Measurements from ENCODE around the gene TTC9. TPM values are rescaled to one million over a fixed set of nuclear protein-coding genes. Genes with fewer than 3 reads are reported as not detected.
"Not testable (repeated sequence)": the region's sequence is repeated elsewhere in the genome, so short reads cannot be mapped to it uniquely, and the experiment has no call there.

The TTC9 gene
- total RNA-seq, 2 experiments from 2014 or later, result 5.5 to 5.7 TPM

DNA sequence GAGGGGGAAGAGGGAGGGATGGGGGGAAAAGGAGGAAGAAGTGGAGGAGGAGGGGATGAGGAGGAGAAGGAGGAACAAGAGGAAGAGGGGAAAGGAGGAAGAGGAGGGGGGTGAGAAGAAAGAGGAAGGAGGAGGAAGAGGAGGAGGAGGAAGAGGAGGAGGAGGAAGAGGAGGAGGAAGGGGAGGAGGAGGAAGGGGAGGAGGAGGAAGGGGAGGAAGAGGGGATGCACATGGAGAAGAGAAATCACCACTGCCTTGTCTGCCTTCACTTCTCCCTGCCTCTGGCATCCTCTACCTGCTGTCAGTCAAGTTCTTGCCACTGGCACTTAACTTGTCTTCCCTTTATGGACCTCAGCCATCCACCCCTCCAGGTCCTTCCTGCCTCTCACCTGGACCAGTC, 59.9 kb downstream of the TTC9 start:
- H3K27ac Mint-ChIP-seq, result no peak overlapping the region
- no peak for DNase-seq

GRCh38 chr14:70702161-70702560, 60.4 kb downstream of the TTC9 start:
- H3K9me3 Mint-ChIP-seq, result no peaks in the 10 kb centered on the region
- H3K4me1 Mint-ChIP-seq (ENCODE audit: low read depth), result peaks cover 4% of the 10 kb centered on the region
- H3K36me3 Mint-ChIP-seq (ENCODE audit: low read depth), result no peaks in the 10 kb centered on the region
- no peak overlapping the region for H3K4me3 Mint-ChIP-seq
- intact Hi-C loops (cut with micrococcal nuclease), result no loop called here
- no peaks in the 10 kb centered on the region for H3K27me3 Mint-ChIP-seq
- ATAC-seq (no peak), DNase-seq (no peak)
- no peak for TF ChIP-seq CTCF (IDR thresholded peaks at IDR 0.05)
- ChIA-PET POLR2A (no interaction called here), CTCF (interaction anchor here (0.9 to 1.2 kb wide), 3 partner anchors 9 to 79 kb away, joined by 3 to 4 read pairs (median 3); no protein-coding TSS in a partner anchor)
- no peak overlapping the region for H3K27ac Mint-ChIP-seq

More for the DNA sequence above, 59.9 kb downstream of the TTC9 start:
- no peaks in the 10 kb centered on the region for H3K27me3 Mint-ChIP-seq
- TF ChIP-seq CTCF (IDR thresholded peaks at IDR 0.05), result no peak
- H3K4me1 Mint-ChIP-seq (ENCODE audit: low read depth), result no peaks in the 10 kb centered on the region
- no peak for ATAC-seq
- H3K36me3 Mint-ChIP-seq (ENCODE audit: low read depth), result no peaks in the 10 kb centered on the region
- ChIA-PET POLR2A (no interaction called here), CTCF (interaction anchor here (1.2 kb wide), 2 partner anchors 10 to 79 kb away, joined by 3 to 4 read pairs; no protein-coding TSS in a partner anchor)
- intact Hi-C loops (cut with micrococcal nuclease), result no loop called here
- no peak overlapping the region for H3K4me3 Mint-ChIP-seq
- H3K9me3 Mint-ChIP-seq, result no peaks in the 10 kb centered on the region

GRCh38 chr14:70703621-70704168, 62.0 kb downstream of the TTC9 start:
- H3K4me1 Mint-ChIP-seq (ENCODE audit: low read depth); H3K4me3 Mint-ChIP-seq; H3K27ac Mint-ChIP-seq; H3K9me3 Mint-ChIP-seq; intact Hi-C loops (cut with micrococcal nuclease); DNase-seq; H3K27me3 Mint-ChIP-seq; ATAC-seq; POLR2A ChIA-PET; H3K36me3 Mint-ChIP-seq (ENCODE audit: low read depth): not testable (repeated sequence)
- CTCF ChIA-PET, result interaction anchor here (0.9 kb wide), 1 partner anchor 10 kb away, joined by 4 read pairs; no protein-coding TSS in a partner anchor

- Mint-ChIP-seq H3K9me3 (no peaks in the 10 kb centered on the region), H3K4me1 (ENCODE audit: low read depth) (peaks cover 6% of the 10 kb centered on the region), H3K27me3 (no peaks in the 10 kb centered on the region), H3K36me3 (ENCODE audit: low read depth) (no peaks in the 10 kb centered on the region), H3K27ac (no peak overlapping the region), H3K4me3 (no peak overlapping the region)
- no peak for TF ChIP-seq CTCF (IDR thresholded peaks at IDR 0.05)
- DNase-seq, result no peak
- POLR2A ChIA-PET, result no interaction called here
- intact Hi-C loops (cut with micrococcal nuclease), result no loop called here
- CTCF ChIA-PET, result interaction anchor here (1.1 kb wide), 1 partner anchor 84 kb away, joined by 4 read pairs; no protein-coding TSS in a partner anchor
- no peak for ATAC-seq
Observed at GRCh38 chr14:70704960-70705359, 63.2 kb downstream of the TTC9 start.

GRCh38 chr14:70706177-70706576, 64.5 kb downstream of the TTC9 start:
- Mint-ChIP-seq H3K9me3 (no peaks in the 10 kb centered on the region), H3K27ac (no peak overlapping the region), H3K4me3 (no peak overlapping the region), H3K27me3 (no peaks in the 10 kb centered on the region), H3K4me1 (ENCODE audit: low read depth) (peaks cover 6% of the 10 kb centered on the region), H3K36me3 (ENCODE audit: low read depth) (no peaks in the 10 kb centered on the region)
- no peak for TF ChIP-seq CTCF (IDR thresholded peaks at IDR 0.05)
- POLR2A ChIA-PET, result interaction anchor here (1.0 kb wide), 1 partner anchor 61 kb away, joined by 3 read pairs; no protein-coding TSS in a partner anchor
- DNase-seq (no peak), ATAC-seq (no peak)
- CTCF ChIA-PET, result no interaction called here
- intact Hi-C loops (cut with micrococcal nuclease), result no loop called here

Data from activated CD8-positive, alpha-beta T cell treated with anti-CD3 and anti-CD28 coated beads for 36 hours (primary cell).